Anterior cingulate cortex (tissue), 58 donors: Measurements from ENCODE around the gene VAT1L.
A peak's percentile ranks its signal among the peaks of the same experiment; 100 is the strongest.

Experiments used
- DNase-seq, 58 donors: peaks; one replicate each; lab custom pipeline; 2025; lab: John Stamatoyannopoulos, UW

The VAT1L gene

DNA sequence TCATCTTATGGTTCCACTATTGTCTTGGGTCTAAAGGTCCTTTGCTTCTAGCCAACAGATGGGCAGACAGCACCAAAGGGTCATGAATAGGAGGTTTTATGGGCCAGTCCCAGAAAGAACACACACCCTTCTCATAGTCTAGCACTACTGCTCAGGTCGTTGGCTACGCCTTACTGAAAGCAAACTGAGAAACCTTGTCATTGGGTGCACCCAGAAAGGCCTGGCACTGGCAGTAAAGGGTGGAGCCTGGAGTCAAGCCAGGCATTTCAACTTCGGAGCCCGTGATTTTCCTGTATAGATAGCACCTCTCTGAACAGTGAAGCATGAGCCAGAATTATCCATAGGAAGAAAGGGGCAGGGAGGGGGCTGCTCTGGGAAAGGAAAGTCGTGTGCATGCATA lies 74.9 kb downstream of the VAT1L start:
- DNase-seq: no peak

GRCh38 chr16:77866752-77867151 lies 78.4 kb downstream of the VAT1L start:
- DNase-seq: no peak

- DNase-seq: no peak
These were observed 79.7 kb downstream of the VAT1L start for GRCh38 chr16:77868052-77868451.

GRCh38 chr16:77868478-77868877 lies 80.1 kb downstream of the VAT1L start:
- no peak for DNase-seq

DNA sequence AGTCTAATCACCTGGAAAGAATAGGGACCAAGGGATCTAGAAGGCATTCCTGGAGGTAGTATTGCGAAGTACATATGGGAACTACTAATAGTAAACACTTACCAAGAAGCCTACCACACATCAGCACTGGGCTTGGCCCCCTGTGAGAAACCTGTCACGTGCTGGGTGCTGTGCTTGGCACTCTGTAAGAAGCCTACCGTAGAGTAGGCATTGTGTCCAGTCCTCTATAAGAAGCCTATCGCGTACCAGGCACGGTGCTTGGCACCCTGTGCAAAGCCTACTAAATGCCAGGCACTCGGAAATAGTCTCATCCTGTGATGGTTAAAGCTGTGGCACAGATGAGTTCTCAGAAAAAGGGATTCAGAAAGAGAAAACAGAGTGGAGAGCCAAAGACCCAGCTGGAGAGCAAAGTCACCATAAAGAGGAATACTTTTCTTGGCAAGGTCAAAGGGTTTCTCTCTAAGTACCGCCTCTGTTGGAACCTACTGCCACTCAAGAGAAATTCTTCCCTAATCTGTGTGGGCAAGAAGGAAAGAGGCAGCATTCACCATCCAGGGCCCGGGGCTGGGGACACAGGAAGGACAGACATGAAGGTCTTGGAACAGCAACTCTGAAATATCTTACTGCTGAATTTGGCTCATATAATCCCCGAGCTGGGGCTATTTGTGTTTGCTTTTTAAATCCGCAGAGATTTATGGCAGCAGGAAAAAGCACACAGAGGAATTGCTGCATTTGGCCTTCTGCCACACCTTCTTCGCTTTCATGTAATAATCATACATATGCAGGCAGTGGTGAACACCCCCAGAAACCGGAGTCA lies 81.8 kb downstream of the VAT1L start:
- DNase-seq: no peak

DNA sequence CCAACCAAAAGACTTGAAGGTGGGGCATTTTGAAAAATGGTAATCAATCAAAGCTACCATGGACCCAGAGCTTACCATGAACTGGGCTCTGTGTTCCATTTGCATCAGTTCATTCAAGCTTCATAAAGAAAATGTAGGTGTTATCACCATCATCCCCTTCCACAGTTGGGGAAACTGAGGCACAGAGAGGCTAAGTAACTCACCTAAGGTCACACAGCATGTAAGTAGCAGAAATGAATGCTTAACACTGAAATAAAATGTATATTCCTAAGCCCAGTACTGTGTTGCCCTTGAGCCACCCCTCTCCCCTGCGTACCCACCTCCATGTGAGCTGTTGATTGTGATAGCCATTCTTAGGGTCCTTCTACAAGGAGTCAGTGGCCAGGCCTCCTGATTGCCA lies 83.6 kb downstream of the VAT1L start:
- no peak for DNase-seq

GRCh38 chr16:77873066-77873465 lies 84.7 kb downstream of the VAT1L start:
- no peak for DNase-seq

- no peak for DNase-seq
These were observed 86.0 kb downstream of the VAT1L start for GRCh38 chr16:77874347-77874746.

DNA sequence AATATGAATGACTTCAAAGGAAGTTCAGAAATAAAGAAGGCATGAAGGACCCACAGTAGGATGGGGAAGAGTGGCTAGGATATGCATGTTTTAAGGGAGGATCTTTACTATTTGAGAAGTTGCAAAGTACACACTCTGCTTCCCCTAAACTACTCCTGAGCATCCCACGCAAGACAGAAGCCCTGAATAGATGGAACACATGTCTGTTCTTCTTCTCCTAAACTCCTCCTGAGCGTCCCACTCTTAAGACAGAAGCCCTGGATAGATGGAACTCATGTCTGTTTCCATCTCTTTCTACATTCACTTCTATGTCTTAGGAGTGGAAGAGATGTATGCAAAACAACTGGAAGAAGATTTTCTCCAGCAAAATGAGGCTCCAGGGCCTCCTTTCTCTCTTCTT lies 88.4 kb downstream of the VAT1L start:
- no peak for DNase-seq

- no peak for DNase-seq
These were observed 89.5 kb downstream of the VAT1L start for GRCh38 chr16:77877712-77878347.

DNA sequence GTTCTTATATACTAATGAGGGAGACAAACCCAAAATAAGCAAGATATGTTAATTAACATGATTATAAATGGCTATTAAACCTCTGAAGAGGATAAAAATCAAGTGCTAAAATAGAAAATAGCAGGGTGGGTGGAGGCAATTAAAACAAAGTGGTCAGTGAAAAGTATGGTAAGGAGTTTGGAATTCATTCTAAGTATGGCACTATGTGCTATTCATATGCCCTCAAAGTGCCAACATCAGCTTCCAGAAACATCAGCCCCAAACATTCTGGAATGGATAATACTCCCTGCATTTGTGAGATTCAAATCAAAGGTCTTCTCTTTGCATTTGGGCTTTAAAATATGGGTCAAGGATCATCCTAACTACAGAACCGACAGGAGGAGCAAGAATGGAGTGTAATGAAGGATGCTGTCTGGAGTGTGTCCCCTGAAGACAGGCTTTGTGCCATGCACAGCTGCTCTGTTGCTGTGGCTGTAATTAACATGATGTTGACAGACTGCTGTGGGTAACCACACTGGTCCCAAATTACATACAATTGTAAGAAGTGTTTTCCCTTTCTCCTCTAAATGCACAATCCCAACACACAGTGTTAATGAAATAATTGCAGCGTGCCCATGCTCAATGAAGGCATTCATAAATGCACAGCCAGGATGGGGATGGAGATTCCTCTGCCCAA lies 93.1 kb downstream of the VAT1L start:
- no peak for DNase-seq

DNA sequence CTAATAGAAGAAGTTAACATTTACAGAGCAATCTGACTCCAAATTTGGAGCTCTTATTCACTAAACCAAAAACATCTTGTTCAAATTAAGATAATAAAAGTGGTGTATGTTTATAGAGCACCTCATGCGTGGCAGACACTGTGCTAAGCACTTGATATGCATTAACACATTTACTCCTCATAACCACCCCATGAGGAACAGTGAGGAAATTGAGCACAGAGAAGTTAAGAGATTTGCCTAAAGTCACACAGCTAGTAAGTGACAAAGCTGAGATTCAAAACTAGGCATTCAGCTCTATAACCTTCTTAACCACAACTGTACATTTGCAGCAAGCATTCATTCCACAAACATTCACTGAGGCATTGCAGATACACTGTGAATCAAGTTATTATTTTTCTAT lies 94.0 kb downstream of the VAT1L start:
- DNase-seq: no peak

DNA sequence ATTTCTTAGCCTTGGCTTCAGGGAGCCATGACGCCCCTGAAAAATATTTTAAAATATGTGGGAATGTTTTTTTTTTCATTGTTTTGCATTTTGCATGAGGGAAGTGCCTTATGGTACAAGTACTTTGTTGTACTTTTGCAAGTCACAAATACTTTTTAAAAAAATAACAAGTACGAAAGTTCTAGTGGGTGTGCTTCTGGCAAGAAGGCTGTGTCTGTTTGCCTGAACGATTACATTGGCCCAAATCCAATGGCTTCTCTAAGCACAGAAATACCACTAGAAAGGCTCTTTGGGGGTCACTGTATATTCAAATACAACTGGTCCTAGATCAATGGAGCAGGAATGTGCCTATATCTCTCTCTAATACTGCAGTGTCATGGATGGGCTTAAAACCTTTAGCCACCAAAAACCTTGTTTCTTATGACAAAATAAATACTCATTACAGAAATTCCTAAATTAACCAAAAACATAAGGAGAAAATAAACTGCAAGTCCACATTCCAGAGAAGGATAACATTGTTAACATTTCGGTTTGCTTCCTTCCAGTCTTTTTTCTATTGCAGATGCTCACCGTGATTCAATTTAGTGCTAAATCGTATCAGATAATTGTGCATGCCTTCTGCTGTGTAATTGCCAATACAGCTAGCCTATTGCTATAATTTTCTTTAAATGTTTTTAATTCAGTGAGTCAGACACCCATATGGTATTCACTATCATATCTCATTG lies 97.4 kb downstream of the VAT1L start:
- no peak for DNase-seq

DNA sequence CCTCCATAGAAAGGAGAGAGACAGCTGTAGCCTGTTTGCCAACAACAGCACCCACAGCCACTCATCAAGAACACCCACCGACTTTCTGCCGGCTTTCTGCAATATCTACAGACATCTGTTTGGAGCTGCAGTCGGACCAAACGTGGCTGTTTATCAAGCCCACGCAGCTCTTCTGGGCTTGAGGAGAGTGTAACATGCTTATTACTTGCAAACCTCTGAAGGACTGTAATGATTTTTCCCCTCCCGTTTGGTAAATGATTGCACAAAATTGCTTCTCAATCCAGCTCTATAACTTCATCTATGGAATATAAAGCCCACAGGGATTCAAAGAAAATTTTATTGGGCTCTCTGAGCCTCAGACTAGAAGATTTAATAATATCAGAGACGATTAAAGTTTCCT lies 100.5 kb downstream of the VAT1L start:
- DNase-seq: peak in 33 of 58 donors; percentile 0 to 77 (median 25)

DNA sequence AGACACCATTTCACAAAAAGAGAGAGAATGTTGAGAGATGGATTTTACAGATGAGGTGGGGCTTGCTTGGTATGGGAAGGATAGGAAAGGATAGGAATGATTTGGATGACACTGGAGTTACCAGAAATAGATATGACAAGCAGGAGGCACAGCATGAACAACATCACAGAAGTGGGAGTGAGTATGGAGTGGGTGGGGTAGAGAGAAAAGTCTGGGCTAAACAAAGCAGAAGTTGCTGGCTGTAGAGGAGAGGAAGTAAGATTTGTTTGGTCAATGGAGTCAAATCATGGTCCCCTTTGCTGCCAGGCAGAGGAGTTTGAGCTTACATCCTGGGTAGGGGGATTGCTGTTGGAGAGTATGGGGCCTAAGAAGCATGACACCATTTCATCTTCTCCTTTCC lies 101.7 kb downstream of the VAT1L start:
- no peak for DNase-seq

DNA sequence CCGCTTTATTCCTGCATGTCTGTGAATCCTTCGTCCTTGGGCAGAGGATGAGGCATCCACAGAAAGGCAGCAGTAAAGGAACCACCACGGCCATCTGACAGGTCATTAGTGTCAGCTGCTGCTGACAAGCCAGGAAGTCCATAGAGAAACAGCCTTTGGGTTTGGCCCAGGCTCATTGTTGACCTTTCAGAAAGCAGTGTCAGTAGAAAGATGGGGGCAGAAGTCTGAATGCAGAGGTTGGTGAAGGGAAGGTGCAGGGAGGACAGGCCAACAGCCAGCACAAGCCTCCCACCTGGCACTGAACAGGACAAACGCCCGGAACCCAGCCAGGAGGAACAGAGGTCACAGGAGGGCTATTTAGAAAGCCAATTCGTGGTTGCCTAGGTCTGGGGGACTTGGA lies 105.8 kb downstream of the VAT1L start:
- DNase-seq: no peak

DNA sequence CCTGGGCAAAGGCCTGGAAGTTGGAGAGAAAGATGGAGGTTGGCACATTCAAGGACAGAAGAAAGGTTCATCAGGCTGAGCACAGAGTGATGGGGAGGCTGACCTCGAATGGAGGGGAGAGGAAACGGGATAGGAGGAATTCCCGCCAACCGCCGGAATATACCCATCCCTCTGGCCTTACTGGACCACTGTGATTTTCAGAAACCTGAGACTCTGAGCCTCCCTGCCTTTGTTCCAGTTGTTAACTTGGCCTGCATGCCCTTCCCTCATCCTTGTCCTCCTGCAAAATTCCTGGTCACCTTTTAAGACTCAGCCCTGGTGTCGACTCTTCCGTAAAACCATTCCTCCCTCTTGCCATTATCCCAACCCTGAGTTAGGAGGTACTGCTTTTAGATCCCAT lies 107.6 kb downstream of the VAT1L start:
- DNase-seq: no peak

- peak in 1 of 58 donors; percentile 8 for DNase-seq
These were observed 108.2 kb downstream of the VAT1L start for GRCh38 chr16:77896415-77897128.

DNA sequence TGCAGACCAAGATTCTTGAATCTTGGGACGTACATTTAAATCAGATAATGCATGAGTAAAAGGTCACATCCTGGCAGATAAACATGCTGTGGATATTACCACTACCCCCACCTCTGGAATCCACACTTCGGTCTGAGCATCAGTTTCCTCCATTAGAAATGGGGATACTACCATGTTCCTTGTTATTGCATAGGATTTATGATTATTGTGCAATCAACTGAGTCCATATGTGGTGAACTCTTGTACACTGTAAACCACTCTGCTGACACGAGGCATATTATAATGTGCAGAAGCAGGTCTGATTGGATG lies 108.7 kb downstream of the VAT1L start:
- no peak for DNase-seq

DNA sequence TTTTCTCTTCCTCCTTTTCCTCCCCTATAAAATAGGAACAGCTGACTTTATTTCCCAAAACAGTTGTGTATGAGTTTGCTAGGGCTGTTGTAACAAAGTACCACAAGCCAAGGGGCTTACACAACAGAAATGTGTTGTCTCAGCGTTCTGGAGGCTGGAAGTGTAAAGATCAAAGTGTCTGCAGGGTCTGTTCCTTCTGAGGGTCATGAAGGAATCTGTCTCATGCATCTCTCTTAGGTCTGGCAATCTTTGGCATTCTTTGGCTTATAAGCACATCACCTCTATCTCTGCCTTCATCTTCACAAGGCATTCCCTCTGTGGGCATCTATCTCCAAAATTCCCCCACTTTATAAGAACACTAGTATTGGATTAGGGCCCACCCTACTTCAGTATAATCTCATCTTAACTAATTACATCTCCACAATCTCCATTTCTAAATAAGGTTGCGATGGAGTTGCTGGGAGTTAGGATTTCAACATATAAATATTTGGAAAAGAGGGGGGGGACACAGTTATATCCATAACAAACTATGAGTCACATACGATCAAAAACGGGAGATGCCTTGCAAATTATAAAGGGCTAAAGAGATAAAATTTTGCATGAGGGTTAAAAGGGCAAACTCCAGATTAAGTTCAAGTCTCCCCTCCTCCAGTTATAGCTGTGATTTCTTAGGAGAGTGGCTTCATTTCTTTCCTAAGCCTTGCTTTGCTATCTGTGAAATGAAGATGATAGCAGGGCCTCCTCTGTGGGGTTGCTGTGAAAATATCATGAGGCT lies 109.7 kb downstream of the VAT1L start:
- no peak for DNase-seq
